HG03378 (cell line): ENCODE measurements around the gene FAM237B.
"Not testable (repeated sequence)": the region's sequence is repeated elsewhere in the genome, so short reads cannot be mapped to it uniquely, and the experiment has no call there.

Experiments used
- ATAC-seq: cut with Tn5 transposase; IDR thresholded peaks from one replicate; pipeline ENCODE4 v1.9.1; 2021; ENCODE audit warnings: mild to moderate bottlenecking, moderate library complexity; ENCODE audit not compliant: unreplicated experiment

Gene FAM237B

DNA sequence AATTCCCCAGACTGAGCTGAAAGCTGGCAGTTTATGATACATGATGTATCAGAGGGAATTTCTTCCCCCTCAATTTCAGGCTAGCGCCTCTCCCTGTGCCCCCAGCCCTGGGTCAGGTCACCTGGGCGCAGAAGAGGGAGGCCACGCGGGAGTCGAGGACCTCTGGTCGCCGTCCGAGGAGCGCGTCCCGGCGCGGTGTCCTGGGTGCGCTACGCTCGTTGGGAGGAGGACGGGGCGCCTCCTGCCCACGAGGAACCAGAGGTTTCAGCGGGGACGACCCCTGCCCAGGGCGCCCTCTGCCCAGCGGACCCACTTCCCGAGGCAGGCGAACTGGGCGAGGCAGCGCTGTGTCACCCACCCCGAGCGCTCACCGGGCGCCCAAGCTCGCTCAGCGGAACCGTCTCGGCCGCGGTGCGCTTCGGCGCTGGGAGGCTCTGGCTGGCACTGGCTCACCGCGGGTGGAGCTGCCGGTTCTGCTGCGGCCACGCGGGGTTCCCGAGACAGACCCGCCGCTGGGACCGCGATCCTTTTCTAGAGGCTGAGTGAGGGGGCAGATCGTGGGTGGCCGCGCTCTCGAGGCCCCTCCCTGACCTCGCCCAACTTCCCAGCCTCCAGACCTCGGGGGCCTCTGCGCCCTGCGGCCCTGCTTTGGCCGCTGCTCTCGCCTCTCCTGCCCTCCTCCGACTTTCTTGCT is at the start of gene FAM237B:
TSS of gene FAM237B (minus strand) at position 504 of the 694 bp plus-strand sequence. CDS start 1,556 bp downstream, outside the sequence.
- ATAC-seq: no peak

GRCh38 chr7:90351987-90352386 is 30.9 kb upstream of the FAM237B start:
- ATAC-seq: no peak

GRCh38 chr7:90350032-90350431 is 28.9 kb upstream of the FAM237B start:
- not testable (repeated sequence) for ATAC-seq

DNA sequence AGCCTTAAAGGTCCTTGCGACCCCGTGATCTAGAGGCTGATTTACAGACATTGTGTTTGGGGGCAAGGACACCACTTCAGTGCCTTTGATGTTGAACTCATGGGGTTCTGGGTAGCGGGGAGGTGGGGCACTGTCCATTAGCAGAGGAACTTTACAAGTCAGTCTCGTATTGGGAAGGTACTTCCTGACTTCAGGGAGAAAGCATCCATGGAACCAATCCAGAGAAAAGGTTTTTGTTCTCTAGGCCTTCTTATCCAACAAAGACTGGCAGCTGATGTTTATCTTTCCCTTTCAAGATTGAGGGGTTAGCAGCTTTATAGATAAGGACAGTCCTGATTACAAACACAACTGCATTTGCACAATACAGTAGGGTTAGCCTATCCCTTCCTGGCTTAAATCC is 28.2 kb upstream of the FAM237B start:
- no peak for ATAC-seq

DNA sequence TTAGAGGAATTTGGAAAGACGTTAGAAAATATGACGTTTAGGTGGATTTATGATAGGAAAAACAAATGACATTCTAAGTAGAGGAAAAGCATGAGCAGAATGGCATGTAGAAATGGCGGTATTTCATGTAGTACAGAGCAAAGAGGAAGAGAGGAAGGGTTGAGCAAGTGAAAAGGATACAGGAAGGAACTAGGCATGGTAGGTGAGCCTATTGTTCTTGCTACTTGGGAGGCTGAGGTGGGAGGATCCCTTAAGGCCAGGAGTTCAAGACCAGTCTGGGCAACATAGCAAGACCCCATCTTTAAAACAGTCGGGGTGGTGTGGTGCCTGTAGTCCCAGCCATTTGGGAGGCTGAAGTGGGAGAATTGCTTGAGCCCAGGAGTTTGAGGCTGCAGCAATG is 26.7 kb upstream of the FAM237B start:
- no peak for ATAC-seq

DNA sequence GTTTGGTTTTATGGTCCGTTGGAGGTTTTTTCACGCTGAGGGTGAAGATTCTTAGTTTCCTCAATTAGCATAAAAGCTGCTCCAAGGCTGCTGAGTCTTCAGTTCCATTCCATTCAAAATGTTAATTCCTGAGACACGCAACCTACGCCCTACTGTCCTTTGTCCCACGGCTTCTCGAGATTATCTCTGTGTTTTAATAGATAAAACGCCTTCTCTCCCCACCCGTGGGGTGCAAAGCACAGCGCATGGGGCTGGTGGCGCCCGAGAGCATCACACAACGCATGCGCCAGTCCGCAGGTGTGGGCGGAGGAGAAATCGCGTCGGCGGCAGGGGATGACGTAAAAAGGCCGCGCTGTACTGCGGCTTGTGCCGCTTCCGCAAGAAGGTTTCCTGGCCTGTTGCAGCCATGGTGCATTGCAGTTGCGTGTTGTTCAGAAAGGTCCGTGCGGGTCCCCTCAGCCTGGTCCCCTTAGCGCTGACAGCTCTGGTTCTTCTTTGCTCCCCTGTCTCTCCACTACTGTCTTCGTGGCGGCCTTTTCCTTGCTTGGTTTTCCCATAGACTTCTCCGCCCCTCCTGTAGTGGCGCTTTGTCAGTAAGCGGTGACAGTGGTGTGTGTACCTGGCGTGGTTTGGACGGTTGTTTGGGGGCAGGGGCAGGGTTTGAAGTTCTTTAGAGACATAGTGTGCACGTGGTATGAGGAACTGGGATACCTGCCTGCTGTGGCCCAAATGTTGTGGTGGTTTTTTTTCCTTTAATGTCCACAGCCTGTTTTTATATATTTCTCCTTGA is 25.4 kb upstream of the FAM237B start, which contains the start of gene GTPBP10:
TSS of gene GTPBP10 (plus strand) at position 381 of the 790 bp plus-strand sequence. CDS start at position 407, 26 bp downstream.
- peak; percentile 93 for ATAC-seq

DNA sequence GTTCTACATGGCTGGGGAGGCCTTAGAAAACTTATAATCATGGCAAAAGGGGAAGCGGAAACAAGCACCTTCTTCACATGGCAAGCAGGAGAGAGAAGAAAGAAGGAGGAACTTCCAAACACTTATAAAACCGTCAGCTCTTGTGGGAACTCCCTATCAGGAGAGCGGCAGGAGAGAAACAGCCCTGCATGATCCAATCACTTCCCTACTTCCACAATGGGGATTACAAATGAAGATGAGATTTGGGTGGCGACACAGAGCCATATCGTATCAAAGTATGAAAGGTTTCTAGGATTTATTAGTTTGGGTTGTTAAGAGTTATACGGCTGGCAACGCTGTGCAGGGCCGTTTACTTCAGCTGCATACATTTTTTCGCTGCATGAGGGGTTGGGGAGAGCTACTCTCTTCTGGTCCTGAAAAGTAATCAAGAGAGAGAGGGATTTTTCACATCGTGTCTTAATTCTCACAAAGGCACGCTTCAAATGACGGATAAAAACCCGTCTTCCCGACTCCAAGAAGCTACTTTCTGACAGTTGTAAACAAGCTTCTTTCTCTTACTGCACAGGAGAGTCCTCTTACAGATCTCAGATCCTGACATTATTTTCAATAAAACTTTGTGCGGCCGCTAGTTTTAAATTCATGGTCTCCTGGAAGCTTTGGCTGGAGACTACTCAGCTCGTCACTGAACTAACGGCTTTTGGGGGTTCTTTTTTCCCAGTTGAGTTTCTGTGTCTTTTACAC is 24.7 kb upstream of the FAM237B start:
- ATAC-seq: peak; percentile 11

DNA sequence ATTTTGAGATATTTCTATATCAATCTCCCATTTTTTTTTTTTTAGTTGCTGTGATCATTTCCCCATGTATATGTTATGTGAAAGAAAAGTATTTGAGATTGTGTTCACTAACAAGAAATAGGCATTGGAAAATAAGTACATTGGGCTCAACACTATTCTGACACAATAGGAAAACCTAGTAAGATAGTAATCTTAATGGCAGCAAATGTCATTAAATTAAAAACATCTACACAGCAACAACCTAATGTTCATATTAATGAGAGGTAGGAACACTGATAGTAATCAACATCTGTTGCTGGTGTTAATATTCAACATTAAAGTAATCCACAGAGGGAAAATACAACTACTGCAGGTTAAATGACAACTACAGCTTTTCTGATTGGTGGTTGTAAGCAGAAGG is 23.9 kb upstream of the FAM237B start:
- no peak for ATAC-seq

- no peak for ATAC-seq
Observed at GRCh38 chr7:90337106-90337505, 16.0 kb upstream of the FAM237B start.

GRCh38 chr7:90334926-90335325 is 13.8 kb upstream of the FAM237B start:
- ATAC-seq: not testable (repeated sequence)

GRCh38 chr7:90334193-90334843 is 13.2 kb upstream of the FAM237B start:
- ATAC-seq: no peak

- ATAC-seq: no peak
Observed at GRCh38 chr7:90326500-90326899, 5.4 kb upstream of the FAM237B start.

GRCh38 chr7:90322837-90323236 is 1.7 kb upstream of the FAM237B start:
- ATAC-seq: no peak

DNA sequence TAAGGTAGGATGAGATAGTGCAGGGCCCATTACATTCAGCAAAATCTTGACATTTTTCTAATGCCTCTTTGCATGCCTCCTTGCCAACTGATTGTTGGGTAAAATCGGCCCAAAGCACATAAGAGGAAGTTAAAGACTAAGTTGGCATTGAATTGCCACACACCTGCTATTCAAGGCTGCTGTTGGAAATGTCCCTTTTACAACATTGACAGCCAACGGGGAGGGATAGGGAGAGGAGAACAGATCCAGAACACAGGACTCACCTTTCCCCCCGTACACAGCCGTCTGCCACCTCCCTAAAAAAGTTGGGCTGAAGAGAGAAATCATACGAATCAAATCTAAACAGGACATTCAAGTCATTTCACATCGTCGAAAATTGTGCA is 695 bp downstream of the FAM237B start:
- ATAC-seq: no peak

DNA sequence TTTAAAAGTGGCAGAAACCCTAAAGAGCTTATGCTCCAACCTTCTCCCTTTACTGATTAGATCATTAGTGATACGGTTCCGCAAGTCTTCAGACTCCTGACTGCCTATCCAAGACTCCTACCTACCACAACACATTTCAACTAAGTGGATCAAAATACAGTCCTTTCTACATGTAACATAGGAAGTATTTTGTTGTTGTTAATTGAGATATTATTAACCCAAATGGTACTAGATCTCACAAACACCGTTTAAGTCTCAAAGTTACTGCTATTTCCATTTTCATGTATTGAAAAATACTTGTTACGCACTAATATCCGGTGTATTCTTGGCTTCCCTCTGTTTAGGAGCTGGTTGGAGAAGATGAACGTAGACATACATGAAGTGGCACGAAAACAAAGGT is 1.1 kb downstream of the FAM237B start:
- no peak for ATAC-seq

DNA sequence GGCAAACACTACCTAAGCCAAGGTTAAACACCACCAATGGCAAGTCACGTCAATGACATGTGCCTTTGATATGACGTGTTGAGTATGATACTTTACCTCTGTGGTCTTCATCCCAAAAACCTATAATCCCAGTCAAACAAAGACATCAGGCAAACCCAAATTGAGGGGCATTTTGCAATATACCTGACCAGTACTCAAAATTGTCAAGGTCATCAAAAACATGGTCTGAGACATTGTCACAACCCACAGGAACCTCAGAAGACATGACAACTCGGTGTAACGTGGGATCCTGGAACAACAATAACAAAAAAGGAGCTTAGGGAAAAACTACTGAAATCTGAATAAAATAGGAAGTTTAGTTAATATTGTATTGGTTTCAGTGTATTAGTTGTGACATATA is 7.2 kb downstream of the FAM237B start:
- no peak for ATAC-seq

- no peak for ATAC-seq
Observed at GRCh38 chr7:90312745-90313144, 8.4 kb downstream of the FAM237B start.

DNA sequence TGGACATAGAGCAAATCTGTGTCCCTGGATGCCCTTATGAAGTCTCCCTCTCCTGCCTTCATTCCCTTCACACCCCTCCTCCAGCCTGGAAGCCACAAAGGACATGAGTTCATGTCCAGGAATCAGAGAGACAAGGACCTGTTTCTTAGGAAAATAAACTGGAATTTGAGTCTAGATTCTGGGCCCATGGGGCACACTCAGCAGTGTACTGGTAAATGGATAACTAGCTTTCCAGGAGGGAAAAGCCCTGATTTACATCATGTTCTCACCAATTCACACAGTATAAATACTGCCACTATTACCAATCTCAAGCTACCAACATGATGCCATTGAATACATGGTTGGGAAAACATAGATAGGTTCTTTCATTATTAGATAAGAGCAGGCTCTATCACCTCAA is 9.9 kb downstream of the FAM237B start:
- no peak for ATAC-seq

- no peak for ATAC-seq
Observed at GRCh38 chr7:90309872-90310271, 11.2 kb downstream of the FAM237B start.

DNA sequence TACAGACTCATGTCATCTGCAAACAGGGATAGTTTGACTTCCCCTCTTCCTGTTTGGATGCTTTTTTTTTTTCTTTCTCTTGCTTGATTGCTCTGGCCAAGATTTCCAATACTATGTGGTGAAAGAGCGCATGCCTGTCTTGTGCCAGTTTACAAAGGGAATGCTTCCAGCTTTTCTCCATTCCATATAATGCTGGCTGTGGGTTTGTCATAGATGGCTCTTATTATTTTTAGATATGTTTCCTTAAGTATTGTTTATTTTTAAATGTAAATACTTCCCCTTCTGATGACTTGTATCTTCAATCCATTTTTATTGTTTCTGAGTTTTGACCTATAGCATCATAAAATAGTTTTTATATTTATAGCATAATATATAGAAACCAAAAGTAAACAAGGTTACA is 17.9 kb downstream of the FAM237B start:
- no peak for ATAC-seq
